GM19468 (cell line): ENCODE data around the gene CDK12.
"Not testable (repeated sequence)": the region's sequence is repeated elsewhere in the genome, so short reads cannot be mapped to it uniquely, and the experiment has no call there.

Experiments
- ATAC-seq: cut with Tn5 transposase; IDR thresholded peaks from one replicate; pipeline ENCODE4 v1.9.1; 2021; ENCODE audit warnings: mild to moderate bottlenecking, moderate library complexity, moderate number of reproducible peaks; ENCODE audit not compliant: unreplicated experiment; ENCODE audit errors: extremely low read depth

Gene CDK12

GRCh38 chr17:39461113-39461925, at the start of gene CDK12:
Gene CDK12 (plus strand): TSS chr17:39461486. CDS start chr17:39462072, 586 bp downstream.
- no peak for ATAC-seq

GRCh38 chr17:39416141-39416540, 45.1 kb upstream of the CDK12 start:
- no peak for ATAC-seq

GRCh38 chr17:39429600-39429999, 31.7 kb upstream of the CDK12 start:
- no peak for ATAC-seq

- ATAC-seq: not testable (repeated sequence)
Measured at GRCh38 chr17:39439868-39440267, 21.4 kb upstream of the CDK12 start.

- ATAC-seq: no peak
Measured at GRCh38 chr17:39443326-39443725, 18.0 kb upstream of the CDK12 start.

GRCh38 chr17:39447561-39447960, 13.7 kb upstream of the CDK12 start:
- no peak for ATAC-seq

- ATAC-seq: no peak
Measured at GRCh38 chr17:39450051-39450450, 11.2 kb upstream of the CDK12 start.

- no peak for ATAC-seq
Measured at GRCh38 chr17:39450847-39451581, 10.3 kb upstream of the CDK12 start, which contains the start of gene MED1. Gene MED1 (minus strand): TSS chr17:39451263. CDS start chr17:39451062, 201 bp downstream.

- no peak for ATAC-seq
Measured at GRCh38 chr17:39455919-39456318, 5.4 kb upstream of the CDK12 start.

GRCh38 chr17:39461926-39462569, 762 bp downstream of the CDK12 start:
- ATAC-seq: no peak

GRCh38 chr17:39462631-39463375, 1.5 kb downstream of the CDK12 start:
- no peak for ATAC-seq

GRCh38 chr17:39464639-39465181, 3.4 kb downstream of the CDK12 start:
- not testable (repeated sequence) for ATAC-seq

- not testable (repeated sequence) for ATAC-seq
Measured at GRCh38 chr17:39468610-39469009, 7.3 kb downstream of the CDK12 start.

- no peak for ATAC-seq
Measured at GRCh38 chr17:39473310-39473709, 12.0 kb downstream of the CDK12 start.

GRCh38 chr17:39479631-39480030, 18.3 kb downstream of the CDK12 start:
- ATAC-seq: not testable (repeated sequence)

- ATAC-seq: no peak
Measured at GRCh38 chr17:39483506-39483905, 22.2 kb downstream of the CDK12 start.

- ATAC-seq: no peak
Measured at GRCh38 chr17:39484178-39484577, 22.9 kb downstream of the CDK12 start.

GRCh38 chr17:39485555-39485954, 24.3 kb downstream of the CDK12 start:
- no peak for ATAC-seq

- no peak for ATAC-seq
Measured at GRCh38 chr17:39486242-39486641, 25.0 kb downstream of the CDK12 start.

GRCh38 chr17:39487490-39487889, 26.2 kb downstream of the CDK12 start:
- not testable (repeated sequence) for ATAC-seq
